GM19467 (cell line): ENCODE measurements around the gene ADAMTS13.

Experiments used
- ATAC-seq: cut with Tn5 transposase; IDR thresholded peaks from one replicate; pipeline ENCODE4 v1.9.1; 2021; ENCODE audit warnings: mild to moderate bottlenecking, moderate library complexity; ENCODE audit not compliant: unreplicated experiment

The ADAMTS13 gene

GRCh38 chr9:133488686-133489252 is 66.6 kb downstream of the ADAMTS13 start:
- ATAC-seq, result no peak

- no peak for ATAC-seq
These were observed 67.4 kb downstream of the ADAMTS13 start for GRCh38 chr9:133489253-133490190.

DNA sequence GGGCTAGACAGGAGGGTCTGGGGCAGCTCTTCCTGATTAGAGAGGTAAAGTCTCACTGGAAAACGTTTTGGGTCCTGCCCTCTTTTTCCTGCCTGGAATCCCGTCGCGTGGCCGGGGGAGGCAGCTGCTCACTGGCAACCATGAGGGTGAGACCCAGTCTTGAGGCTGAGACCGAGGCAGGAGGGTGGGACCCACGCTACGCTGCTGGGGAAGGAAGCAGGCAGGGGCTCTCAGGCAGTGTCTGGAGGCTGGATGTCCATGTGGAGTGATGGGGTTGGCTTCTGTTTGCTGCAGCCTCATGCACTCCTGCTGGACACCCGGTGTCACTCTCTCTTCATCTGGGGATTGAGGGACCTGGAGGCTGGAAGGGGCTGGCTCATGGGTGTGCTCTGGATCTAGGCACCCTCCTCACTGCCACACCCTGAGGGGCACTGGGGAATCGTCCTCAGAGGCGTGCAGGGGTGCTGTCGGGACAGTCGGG is 68.1 kb downstream of the ADAMTS13 start:
- ATAC-seq, result no peak

DNA sequence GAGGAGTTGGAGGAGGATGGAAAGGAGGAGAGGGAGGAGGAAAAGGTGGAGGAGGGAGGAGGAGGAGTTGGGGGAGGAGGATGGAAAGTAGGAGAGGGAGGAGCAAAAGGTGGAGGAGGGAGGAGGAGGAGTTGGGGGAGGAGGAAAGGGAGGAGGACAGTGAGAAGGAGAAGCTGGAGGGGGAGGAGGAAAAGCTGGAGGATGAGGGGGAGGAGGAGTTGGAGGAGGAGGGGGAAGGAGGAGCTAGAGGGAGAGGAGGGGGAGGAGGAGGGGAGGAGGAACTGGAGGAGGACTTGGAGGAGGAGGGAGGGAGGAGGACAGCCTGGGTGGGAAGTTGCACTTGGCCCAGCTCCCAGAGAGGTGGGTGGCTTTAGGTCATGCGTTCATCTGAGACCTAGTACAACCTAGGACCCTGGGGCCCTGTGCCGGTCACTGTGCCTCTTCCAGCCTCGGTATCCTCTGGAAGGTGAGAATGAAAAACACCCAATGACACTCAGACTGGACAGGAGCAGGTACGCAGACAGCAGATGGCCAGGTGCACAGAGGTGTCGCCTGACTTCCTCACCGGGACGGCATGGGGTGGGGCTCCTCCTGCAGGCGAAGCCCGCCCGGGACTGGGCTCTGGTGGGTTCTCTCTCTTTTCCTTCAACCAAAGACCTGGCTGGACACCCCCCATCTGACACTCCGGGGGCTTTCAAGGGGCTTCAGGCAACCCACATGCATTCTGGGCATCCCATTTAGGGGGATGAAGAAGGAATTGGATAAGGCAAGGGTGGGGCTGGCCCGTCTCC is 68.9 kb downstream of the ADAMTS13 start:
- no peak for ATAC-seq

- no peak for ATAC-seq
These were observed 69.4 kb downstream of the ADAMTS13 start for GRCh38 chr9:133491656-133491925.

DNA sequence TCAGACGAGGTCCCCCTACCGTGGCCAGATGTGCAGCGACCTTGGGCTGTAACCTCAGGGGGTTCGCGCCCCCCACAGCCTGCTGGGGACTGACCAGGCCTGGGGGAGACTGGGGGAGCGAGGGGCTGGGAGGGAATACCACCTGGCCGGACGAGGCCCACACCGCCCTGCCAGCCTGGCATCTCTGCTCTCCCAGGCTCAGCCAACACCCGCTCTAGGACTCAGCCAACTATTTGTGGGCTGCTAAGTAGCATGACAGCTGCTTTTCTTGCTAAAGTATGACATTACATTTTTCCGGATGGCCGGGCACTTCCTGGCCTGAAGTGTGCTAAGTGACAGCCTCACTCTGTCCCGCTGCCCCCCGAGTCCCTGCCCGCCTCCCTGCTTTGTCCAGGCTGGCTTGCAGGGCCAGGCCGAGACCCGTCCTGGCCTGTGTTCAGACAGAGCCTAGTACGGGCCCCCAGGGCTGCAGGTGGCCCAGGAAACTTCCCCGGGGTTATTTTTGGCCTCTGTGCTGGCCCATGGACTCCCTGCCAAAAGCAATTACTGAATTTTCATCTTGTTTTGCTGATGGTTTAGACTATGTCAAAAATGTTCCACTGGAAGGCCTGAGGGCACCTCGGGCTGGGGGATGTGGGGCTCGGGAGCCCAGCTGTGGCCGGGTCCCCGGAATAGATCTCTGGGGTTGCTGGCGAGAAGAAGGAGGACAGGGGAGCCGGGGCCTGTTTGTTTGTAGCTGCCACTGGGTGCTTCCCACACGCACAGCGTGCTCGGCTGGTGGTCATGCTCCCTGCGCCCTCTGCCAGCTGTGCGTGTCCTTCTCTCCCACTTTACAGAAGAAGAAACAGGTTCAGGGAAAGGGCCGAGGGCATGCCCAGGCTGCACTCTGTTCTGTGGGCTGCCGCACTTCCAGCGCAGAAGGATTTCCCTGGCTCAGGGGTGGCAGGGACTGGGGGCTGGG is 70.2 kb downstream of the ADAMTS13 start:
- ATAC-seq, result no peak

GRCh38 chr9:133493428-133493827 is 71.3 kb downstream of the ADAMTS13 start:
- ATAC-seq, result no peak

DNA sequence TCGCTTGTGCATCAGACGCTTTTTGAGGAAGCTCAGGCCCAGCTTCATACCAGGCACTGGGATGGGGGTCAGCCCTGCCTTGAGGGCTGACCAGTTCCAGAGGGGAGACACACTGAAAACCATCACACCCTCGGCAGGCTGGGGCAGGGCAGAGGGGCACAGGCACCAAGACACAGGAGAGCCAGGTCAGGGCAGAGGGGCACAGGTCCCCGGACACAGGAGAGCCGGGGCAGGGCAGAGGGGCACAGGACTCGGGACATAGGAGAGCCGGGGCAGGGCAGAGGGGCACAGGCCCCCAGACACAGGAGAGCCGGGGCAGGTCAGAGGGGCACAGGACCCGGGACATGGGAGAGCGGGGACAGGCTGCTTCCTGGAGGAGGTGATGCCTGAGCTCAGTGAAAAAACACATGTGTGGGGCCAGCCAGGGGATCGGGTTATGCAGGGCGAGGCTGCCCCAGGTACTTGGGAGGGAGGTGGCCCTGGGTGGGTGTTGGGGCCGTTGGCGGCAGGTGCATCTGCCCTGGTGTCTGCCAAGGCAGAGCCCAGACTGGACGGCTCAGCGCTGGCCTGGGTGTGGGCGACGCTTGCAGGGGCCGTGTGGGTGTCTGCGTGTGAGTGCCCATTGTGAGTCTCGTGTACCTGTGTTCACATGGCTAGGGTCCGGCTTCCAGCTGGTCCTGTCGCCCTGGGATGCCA is 71.8 kb downstream of the ADAMTS13 start:
- no peak for ATAC-seq

- ATAC-seq, result no peak
These were observed 72.6 kb downstream of the ADAMTS13 start for GRCh38 chr9:133494636-133495326.

- no peak for ATAC-seq
These were observed 73.4 kb downstream of the ADAMTS13 start for GRCh38 chr9:133495327-133496293.

GRCh38 chr9:133496861-133497842 is 75.0 kb downstream of the ADAMTS13 start:
- ATAC-seq, result no peak

DNA sequence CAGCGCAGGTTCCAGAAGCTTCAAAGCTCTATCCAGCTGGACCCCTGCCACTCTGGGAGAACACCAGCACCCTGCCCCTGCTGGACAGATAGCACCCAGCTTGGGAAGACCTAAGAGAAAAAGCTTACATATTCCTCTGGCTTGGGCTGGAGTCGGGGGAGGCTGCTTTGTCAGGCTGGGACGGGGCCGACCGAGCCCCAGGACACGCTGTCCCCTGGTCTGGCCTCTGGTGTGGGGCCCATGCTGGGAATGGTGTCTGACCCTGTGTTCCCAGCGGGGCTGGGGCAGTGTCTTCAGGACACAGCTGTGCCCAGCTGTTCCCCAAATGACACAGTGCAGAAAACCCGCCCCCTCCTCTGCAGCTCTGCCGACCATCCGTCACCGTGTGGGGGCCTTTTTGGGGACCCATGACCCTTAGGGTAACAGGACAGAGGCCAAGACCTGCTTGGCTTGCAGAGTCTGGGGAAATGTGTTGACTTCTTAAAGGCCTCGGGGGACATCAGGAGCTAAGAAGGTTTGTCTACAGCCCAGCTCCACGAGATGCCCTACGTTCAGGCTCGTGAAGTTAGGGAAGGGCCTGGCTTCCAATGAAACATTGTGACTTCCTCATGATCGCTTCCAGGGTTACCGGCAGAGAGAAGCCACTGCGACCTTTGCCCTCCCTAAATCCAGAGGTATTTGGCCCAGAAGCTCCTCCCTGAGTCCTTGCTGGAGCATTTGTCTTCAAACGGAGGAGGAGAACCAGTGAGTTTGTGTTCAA is 77.1 kb downstream of the ADAMTS13 start:
- no peak for ATAC-seq

DNA sequence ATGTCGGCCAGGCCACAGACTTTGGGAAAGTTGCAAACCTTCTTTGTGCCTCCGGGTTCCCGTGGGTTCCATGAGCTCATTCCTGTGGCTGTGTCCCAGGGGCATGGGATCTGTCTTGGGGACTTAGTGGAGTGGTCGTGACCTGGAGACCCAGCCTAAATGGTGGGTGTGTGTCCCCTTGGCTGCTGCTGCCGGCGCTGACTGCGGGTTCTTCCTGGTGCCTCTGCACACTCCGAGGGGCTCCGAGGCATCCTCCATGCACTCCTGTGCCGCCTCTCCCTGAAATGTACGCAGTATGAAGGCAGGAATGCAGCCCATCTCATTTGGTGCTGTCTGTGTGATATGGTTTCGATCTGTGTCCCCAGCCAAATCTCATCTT is 77.7 kb downstream of the ADAMTS13 start:
- ATAC-seq, result no peak

DNA sequence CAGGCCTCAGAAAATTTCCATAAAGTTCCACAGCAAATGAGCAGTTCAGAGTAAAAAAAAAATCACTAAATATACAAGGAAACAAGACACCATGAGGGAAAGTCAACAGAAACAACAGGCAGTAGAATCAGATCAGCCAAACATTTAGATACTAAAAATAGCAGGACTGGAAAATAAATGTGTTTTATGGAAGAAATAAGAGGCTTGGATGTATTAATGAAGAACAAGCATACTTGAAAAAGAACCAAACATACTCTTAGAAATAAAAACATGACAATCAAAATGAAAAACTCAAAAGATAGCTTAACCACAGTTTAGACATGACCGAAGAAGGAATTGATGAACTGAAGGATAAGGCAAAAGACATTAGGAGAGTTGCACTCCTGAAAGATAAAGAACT is 79.9 kb downstream of the ADAMTS13 start:
- ATAC-seq, result no peak

DNA sequence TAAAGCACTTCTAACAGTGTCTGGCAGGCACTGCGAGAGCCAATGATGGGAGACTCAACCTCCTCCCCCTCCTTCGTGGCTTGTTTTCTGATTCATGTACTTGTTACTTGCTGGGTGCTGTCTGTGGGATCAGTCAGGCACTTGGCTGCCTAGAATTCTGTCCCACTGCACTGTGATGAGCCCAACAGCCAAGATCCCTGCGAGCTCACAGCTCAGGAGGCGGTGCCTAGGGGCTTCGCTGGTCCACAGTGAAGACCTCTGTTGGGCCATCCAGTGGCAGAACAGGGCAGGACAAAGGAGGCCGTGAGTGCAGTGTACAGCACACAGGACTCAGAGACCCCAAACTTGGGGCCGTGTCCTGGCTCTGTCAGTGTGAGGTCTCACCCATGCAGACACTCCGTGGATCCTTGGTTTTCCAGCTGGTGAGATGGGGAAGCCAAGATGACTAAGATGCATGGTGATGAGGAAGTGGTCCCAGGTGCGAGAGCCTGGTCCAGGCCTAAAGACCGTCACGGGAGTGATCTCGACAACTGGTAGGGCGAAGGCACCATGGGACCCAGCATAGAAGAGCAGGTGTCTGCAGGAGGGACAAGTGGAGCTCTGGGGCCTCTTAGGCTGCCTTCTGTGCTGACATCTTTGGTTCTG is 83.1 kb downstream of the ADAMTS13 start:
- no peak for ATAC-seq
